Activated T-cell treated with anti-CD3 and anti-CD28 coated beads, Interleukin-2, amount 50 U/mL, for 4 hours (primary cell): Measurements from ENCODE around the gene PXDC1. TPM values are rescaled to one million over a fixed set of nuclear protein-coding genes. Genes with fewer than 3 reads are reported as not detected.

Experiments
- ATAC-seq, 2 donors: fragments of 200-7000 bp; cut with Tn5 transposase; one replicate each; pipeline ENCODE4 v1.10.0; 2021
- DNase-seq: peaks from one replicate; pipeline ENCODE4 v3.0.0-alpha.2; 2020
- H3K27me3 Mint-ChIP-seq: one replicate; pipeline ENCODE4 v1.8.0; 2021; ENCODE audit warnings: low read depth, mixed read lengths
- H3K36me3 Mint-ChIP-seq: one replicate; pipeline ENCODE4 v1.8.0; 2022; ENCODE audit warnings: mixed read lengths; ENCODE audit not compliant: insufficient read depth
- H3K4me1 Mint-ChIP-seq: one replicate; pipeline ENCODE4 v1.8.0; 2021; ENCODE audit warnings: low read depth, mixed read lengths
- H3K4me3 Mint-ChIP-seq: one replicate; pipeline ENCODE4 v1.8.0; 2021; ENCODE audit warnings: mild to moderate bottlenecking, moderate library complexity, mixed read lengths
- H3K9me3 Mint-ChIP-seq: one replicate; pipeline ENCODE4 v1.8.0; 2021; ENCODE audit warnings: mixed read lengths
- total RNA-seq, 3 donors: library from RNA; stranded (reverse); gene quantifications; one replicate each; pipeline ENCODE4 v1.2.1, GENCODE V29; 2021

Gene PXDC1
- total RNA-seq, 3 donors from 2014 or later = 1.6 to 4.7 (median 2.2) TPM

- Mint-ChIP-seq H3K9me3 (no peaks in the 10 kb centered on the region), H3K27me3 (peaks cover 4% of the 10 kb centered on the region), H3K4me1 (no peaks in the 10 kb centered on the region), H3K4me3 (no peak overlapping the region), H3K36me3 (no peaks in the 10 kb centered on the region)
- no peak for ATAC-seq
- DNase-seq = no peak
Observed at GRCh38 chr6:3712827-3713665, 38.5 kb downstream of the PXDC1 start.

GRCh38 chr6:3711776-3712175 is 39.7 kb downstream of the PXDC1 start:
- Mint-ChIP-seq H3K4me1 (no peaks in the 10 kb centered on the region), H3K27me3 (peaks cover 4% of the 10 kb centered on the region), H3K4me3 (no peak overlapping the region), H3K9me3 (no peaks in the 10 kb centered on the region), H3K36me3 (no peaks in the 10 kb centered on the region)
- ATAC-seq (no peak), DNase-seq (no peak)

GRCh38 chr6:3710403-3710802 is 41.1 kb downstream of the PXDC1 start:
- Mint-ChIP-seq H3K9me3 (no peaks in the 10 kb centered on the region), H3K27me3 (peaks cover 6% of the 10 kb centered on the region), H3K36me3 (no peaks in the 10 kb centered on the region), H3K4me1 (no peaks in the 10 kb centered on the region), H3K4me3 (no peak overlapping the region)
- DNase-seq (no peak), ATAC-seq (no peak)

- H3K27me3 Mint-ChIP-seq = peaks cover 7% of the 10 kb centered on the region
- H3K36me3 Mint-ChIP-seq = no peaks in the 10 kb centered on the region
- no peak overlapping the region for H3K4me3 Mint-ChIP-seq
- ATAC-seq (no peak), DNase-seq (no peak)
- no peaks in the 10 kb centered on the region for H3K4me1 Mint-ChIP-seq
- H3K9me3 Mint-ChIP-seq = no peaks in the 10 kb centered on the region
Observed at GRCh38 chr6:3708540-3708939, 43.0 kb downstream of the PXDC1 start.

GRCh38 chr6:3707751-3708412 is 43.6 kb downstream of the PXDC1 start:
- DNase-seq (no peak), ATAC-seq (no peak)
- no peak overlapping the region for H3K4me3 Mint-ChIP-seq
- no peaks in the 10 kb centered on the region for H3K4me1 Mint-ChIP-seq
- H3K27me3 Mint-ChIP-seq = peaks cover 10% of the 10 kb centered on the region
- no peaks in the 10 kb centered on the region for H3K36me3 Mint-ChIP-seq
- H3K9me3 Mint-ChIP-seq = no peaks in the 10 kb centered on the region

GRCh38 chr6:3707024-3707423 is 44.5 kb downstream of the PXDC1 start:
- Mint-ChIP-seq H3K36me3 (no peaks in the 10 kb centered on the region), H3K4me1 (no peaks in the 10 kb centered on the region), H3K9me3 (no peaks in the 10 kb centered on the region), H3K27me3 (peaks cover 10% of the 10 kb centered on the region), H3K4me3 (no peak overlapping the region)
- ATAC-seq (no peak), DNase-seq (no peak)

- H3K9me3 Mint-ChIP-seq = no peaks in the 10 kb centered on the region
- ATAC-seq = no peak
- no peak overlapping the region for H3K4me3 Mint-ChIP-seq
- DNase-seq = no peak
- H3K27me3 Mint-ChIP-seq = peaks cover 10% of the 10 kb centered on the region
- H3K36me3 Mint-ChIP-seq = no peaks in the 10 kb centered on the region
- H3K4me1 Mint-ChIP-seq = no peaks in the 10 kb centered on the region
Observed at GRCh38 chr6:3706547-3706946, 45.0 kb downstream of the PXDC1 start.

- DNase-seq (no peak), ATAC-seq (no peak)
- Mint-ChIP-seq H3K27me3 (peaks cover 15% of the 10 kb centered on the region), H3K36me3 (no peaks in the 10 kb centered on the region), H3K4me3 (no peak overlapping the region), H3K4me1 (no peaks in the 10 kb centered on the region), H3K9me3 (peaks cover 5% of the 10 kb centered on the region)
Observed at GRCh38 chr6:3701631-3702030, 49.9 kb downstream of the PXDC1 start.

GRCh38 chr6:3699231-3699630 is 52.3 kb downstream of the PXDC1 start:
- ATAC-seq (no peak), DNase-seq (no peak)
- Mint-ChIP-seq H3K36me3 (no peaks in the 10 kb centered on the region), H3K27me3 (peaks cover 17% of the 10 kb centered on the region), H3K4me3 (no peak overlapping the region), H3K9me3 (peaks cover 5% of the 10 kb centered on the region), H3K4me1 (no peaks in the 10 kb centered on the region)

- DNase-seq (no peak), ATAC-seq (no peak)
- Mint-ChIP-seq H3K36me3 (no peaks in the 10 kb centered on the region), H3K4me3 (no peak overlapping the region), H3K9me3 (peaks cover 5% of the 10 kb centered on the region), H3K4me1 (no peaks in the 10 kb centered on the region), H3K27me3 (peaks cover 14% of the 10 kb centered on the region)
Observed at GRCh38 chr6:3698021-3698420, 53.5 kb downstream of the PXDC1 start.

GRCh38 chr6:3697609-3698008 is 53.9 kb downstream of the PXDC1 start:
- peaks cover 14% of the 10 kb centered on the region for H3K27me3 Mint-ChIP-seq
- H3K4me1 Mint-ChIP-seq = no peaks in the 10 kb centered on the region
- peaks cover 5% of the 10 kb centered on the region for H3K9me3 Mint-ChIP-seq
- DNase-seq (no peak), ATAC-seq (no peak)
- H3K4me3 Mint-ChIP-seq = no peak overlapping the region
- no peaks in the 10 kb centered on the region for H3K36me3 Mint-ChIP-seq

GRCh38 chr6:3696525-3697088 is 54.9 kb downstream of the PXDC1 start:
- no peaks in the 10 kb centered on the region for H3K4me1 Mint-ChIP-seq
- no peak for DNase-seq

GRCh38 chr6:3695065-3695817 is 56.3 kb downstream of the PXDC1 start:
- H3K4me1 Mint-ChIP-seq = no peaks in the 10 kb centered on the region
- no peak for ATAC-seq
- H3K27me3 Mint-ChIP-seq = peaks cover 14% of the 10 kb centered on the region
- peaks cover 5% of the 10 kb centered on the region for H3K9me3 Mint-ChIP-seq
- no peaks in the 10 kb centered on the region for H3K36me3 Mint-ChIP-seq
- no peak for DNase-seq
- H3K4me3 Mint-ChIP-seq = no peak overlapping the region

More at GRCh38 chr6:3696525-3697088, 54.9 kb downstream of the PXDC1 start:
- H3K9me3 Mint-ChIP-seq = peaks cover 5% of the 10 kb centered on the region
- no peaks in the 10 kb centered on the region for H3K36me3 Mint-ChIP-seq
- no peak overlapping the region for H3K4me3 Mint-ChIP-seq
- H3K27me3 Mint-ChIP-seq = peaks cover 14% of the 10 kb centered on the region
- no peak for ATAC-seq

GRCh38 chr6:3693831-3694230 is 57.7 kb downstream of the PXDC1 start:
- Mint-ChIP-seq H3K4me3 (no peak overlapping the region), H3K4me1 (no peaks in the 10 kb centered on the region)
- ATAC-seq = no peak

More at GRCh38 chr6:3693831-3694230, 57.7 kb downstream of the PXDC1 start:
- DNase-seq = no peak
- Mint-ChIP-seq H3K27me3 (peaks cover 14% of the 10 kb centered on the region), H3K9me3 (peaks cover 1% of the 10 kb centered on the region), H3K36me3 (no peaks in the 10 kb centered on the region)
